Thyroid gland (tissue), 4 donors: Measurements from ENCODE around the gene PORCN.

Source experiments
- CTCF ChIP-seq, 6 experiments: fragments of 200-600 bp in 3 of 6; fragments of 450-650 bp in 3 of 6; sonication (generic) in 3 of 6; IDR thresholded peaks; one replicate each; pipeline ENCODE4 v1.5.1; 2016 to 2019; ENCODE audit warnings: antibody characterized with exemption in 6 of 6, mild to moderate bottlenecking in 2 of 6, inconsistent platforms in 1 of 6, moderate library complexity in 1 of 6
- POLR2A ChIP-seq, 2 donors: fragments of 450-650 bp; IDR thresholded peaks; one replicate each; pipeline ENCODE4 v1.6.1; 2017; ENCODE audit warnings: antibody characterized with exemption in 2 of 2, mild to moderate bottlenecking in 2 of 2, moderate library complexity in 1 of 2

- TF ChIP-seq CTCF (IDR thresholded peaks at IDR 0.05): no peak
- TF ChIP-seq POLR2A (IDR thresholded peaks at IDR 0.05): no peak
Observed at GRCh38 chrX:48490661-48491060, 18.1 kb upstream of the PORCN start.
